ENCODE results near the gene IZUMO4. TPM values are rescaled to one million over a fixed set of nuclear protein-coding genes. Genes with fewer than 3 reads are reported as not detected.

Gene IZUMO4
- total RNA-seq: 0.36 and 1.6 TPM in 2 replicates

GRCh38 chr19:2096480-2097202 is at the start of gene IZUMO4:
Gene IZUMO4, plus strand, starts transcription at chr19:2096915. Its CDS starts 31 bp downstream, at chr19:2096946.

GRCh38 chr19:2050991-2051772 is 45.5 kb upstream of the IZUMO4 start, which contains the start of gene MKNK2:
Gene MKNK2, minus strand, starts transcription at chr19:2051244. Its CDS starts 393 bp downstream, at chr19:2050851.

GRCh38 chr19:2096034-2096479 is 658 bp upstream of the IZUMO4 start, which contains the start of gene MOB3A:
Gene MOB3A, minus strand, starts transcription at chr19:2096326. Its CDS starts 17,766 bp downstream, at chr19:2078560.

Other genes starting within 250 kb of the IZUMO4 start
- 6.9 and 10.0 TPM in 2 replicates for gene REXO1, start 248.4 kb upstream of the IZUMO4 start, total RNA-seq
- 11.8 and 16.8 TPM in 2 replicates for gene KLF16, start 233.3 kb upstream of the IZUMO4 start, total RNA-seq
- 159 and 164 TPM in 2 replicates for gene ABHD17A, start 211.4 kb upstream of the IZUMO4 start, total RNA-seq
- 4.0 and 4.9 TPM in 2 replicates for gene ADAT3, start 191.5 kb upstream of the IZUMO4 start, total RNA-seq
- 87.3 and 162 TPM in 2 replicates for gene SCAMP4, start 191.5 kb upstream of the IZUMO4 start, total RNA-seq
- 50.4 and 68.5 TPM in 2 replicates for gene CSNK1G2, start 155.7 kb upstream of the IZUMO4 start, total RNA-seq
- 76.9 and 79.4 TPM in 2 replicates for gene BTBD2, start 81.2 kb upstream of the IZUMO4 start, total RNA-seq
- 105 and 169 TPM in 2 replicates for gene MKNK2, start 45.7 kb upstream of the IZUMO4 start, total RNA-seq
- 44.1 and 46.2 TPM in 2 replicates for gene MOB3A, start 589 bp upstream of the IZUMO4 start, total RNA-seq
- 110 and 111 TPM in 2 replicates for gene AP3D1, start 54.7 kb downstream of the IZUMO4 start, total RNA-seq
- 7.3 and 10.5 TPM in 2 replicates for gene DOT1L, start 67.0 kb downstream of the IZUMO4 start, total RNA-seq
- gene PLEKHJ1, start 139.4 kb downstream of the IZUMO4 start, total RNA-seq: 48.3 and 67.2 TPM in 2 replicates
- 33.0 and 33.6 TPM in 2 replicates for gene SF3A2, start 139.9 kb downstream of the IZUMO4 start, total RNA-seq
- 0.32 TPM in 1 of 2 replicates, not detected in the other for gene AMH, start 152.4 kb downstream of the IZUMO4 start, total RNA-seq
- gene JSRP1, start 159.5 kb downstream of the IZUMO4 start, total RNA-seq: not detected in 2 replicates
- not detected in 2 replicates for gene PEAK3, start 185.3 kb downstream of the IZUMO4 start, total RNA-seq
- gene LINGO3, start 211.2 kb downstream of the IZUMO4 start, total RNA-seq: 0.49 TPM in 1 of 2 replicates, not detected in the other
- gene LSM7, start 231.7 kb downstream of the IZUMO4 start, total RNA-seq: 120 and 145 TPM in 2 replicates
- gene SPPL2B, start 231.8 kb downstream of the IZUMO4 start, total RNA-seq: 53.8 and 62.2 TPM in 2 replicates

Measured in cardiac atrium fibroblast (primary cell).